Melanocyte of skin (primary cell): Measurements from ENCODE around the gene ZNF775. TPM values are rescaled to one million over a fixed set of nuclear protein-coding genes. Genes with fewer than 3 reads are reported as not detected.

Experiments used
- total RNA-seq, 2 donors: library from RNA; depleted of rRNA; stranded (reverse); fragments of >200 nt; gene quantifications; 2 replicates each; pipeline ENCODE4 v1.2.3, GENCODE V29; 2012

The ZNF775 gene
- 1 to 10 TPM; 3.0 to 5.5 TPM for total RNA-seq

GRCh38 chr7:150378853-150379440 is at the start of gene ZNF775:
TSS of gene ZNF775 (plus strand) at chr7:150379330. CDS start at chr7:150388471, 9,141 bp downstream.

GRCh38 chr7:150341263-150342120 is 37.6 kb upstream of the ZNF775 start, which contains the start of gene RARRES2:
TSS of gene RARRES2 (minus strand) at chr7:150341629. CDS start at chr7:150340609, 1,020 bp downstream.

GRCh38 chr7:150368096-150368883 is 10.8 kb upstream of the ZNF775 start, which contains the start of gene REPIN1:
TSS of gene REPIN1 (plus strand) at chr7:150368822. CDS start at chr7:150369712, 890 bp downstream.

Other genes starting within 250 kb of the ZNF775 start
- gene LRRC61, start 56.0 kb upstream of the ZNF775 start, total RNA-seq, result 10 to 100 TPM in 1 of 2 donors, 1 to 10 TPM in 1; 4.1 to 12.3 TPM
- 1 to 10 TPM in 1 of 2 donors, under 1 TPM in 1; 0.34 to 3.0 TPM for gene ACTR3C, start 55.8 kb upstream of the ZNF775 start, total RNA-seq
- under 1 TPM in 1 of 2 donors, not detected in 1; 1.00 TPM for gene RARRES2, start 37.7 kb upstream of the ZNF775 start, total RNA-seq
- 10 to 100 TPM; 61.6 to 75.9 TPM for gene REPIN1, start 10.5 kb upstream of the ZNF775 start, total RNA-seq
- not detected for gene GIMAP8, start 71.3 kb downstream of the ZNF775 start, total RNA-seq
- not detected for gene GIMAP7, start 135.5 kb downstream of the ZNF775 start, total RNA-seq
- not detected for gene GIMAP4, start 188.1 kb downstream of the ZNF775 start, total RNA-seq